AG04450 (cell line): ENCODE data around the gene ENKD1. TPM values are rescaled to one million over a fixed set of nuclear protein-coding genes. Genes with fewer than 3 reads are reported as not detected.

Experiments used
- CTCF ChIA-PET: fragments of 300-600, 350-600 bp; formaldehyde crosslinking; extraction: SDS; loops from one replicate; lab custom pipeline; 2022; ENCODE audit warnings: antibody characterized with exemption, inconsistent platforms; lab: Charles Lee
- POLR2A ChIA-PET: fragments of 350-600 bp; formaldehyde crosslinking; extraction: SDS; loops from one replicate; lab custom pipeline; 2021; ENCODE audit warnings: antibody characterized with exemption, inconsistent platforms; lab: Yijun Ruan, JAX
- DNase-seq: peaks from one replicate; pipeline ENCODE4 v3.0.0-alpha.2; 2011; ENCODE audit warnings: low read depth, low spot score
- H3K27ac ChIP-seq: one replicate; pipeline ENCODE4 v1.5.1; 2012; ENCODE audit warnings: low read depth, low read length, control low read depth
- H3K27me3 ChIP-seq: one replicate; pipeline ENCODE4 v1.6.0; 2012; ENCODE audit warnings: low read length; ENCODE audit not compliant: control insufficient read depth, insufficient read depth
- H3K4me3 ChIP-seq: 2 replicates; pipeline ENCODE4 v1.5.1; 2011; ENCODE audit warnings: mild to moderate bottlenecking, low read depth, low read length, control low read depth
- H3K9me3 ChIP-seq: 2 replicates; pipeline ENCODE4 v1.5.1; 2012; ENCODE audit warnings: low read length; ENCODE audit not compliant: control insufficient read depth, insufficient read depth
- CTCF ChIP-seq: IDR thresholded peaks from 2 replicates; pipeline ENCODE4 v1.5.1; 2011; ENCODE audit warnings: low read depth, low read length, control low read depth, inconsistent platforms
- polyA plus RNA-seq: library from polyadenylated mRNA; depleted of rRNA; stranded (reverse); fragments of >200 nt; gene quantifications from 2 replicates; pipeline ENCODE4 v1.2.3, GENCODE V29; 2011; rRNA removed

Gene ENKD1
- polyA plus RNA-seq, 1 experiment = 3.6 TPM

GRCh38 chr16:67628216-67628615 lies 38.3 kb downstream of the ENKD1 start:
- no peak overlapping the region for H3K27ac ChIP-seq
- no peaks in the 10 kb centered on the region for H3K9me3 ChIP-seq
- ChIA-PET CTCF (no interaction called here), POLR2A (no interaction called here)
- no peak for DNase-seq
- no peaks in the 10 kb centered on the region for H3K27me3 ChIP-seq
- no peak overlapping the region for H3K4me3 ChIP-seq
- no peak for TF ChIP-seq CTCF

GRCh38 chr16:67613808-67614207 lies 52.7 kb downstream of the ENKD1 start:
- no peak for DNase-seq
- TF ChIP-seq CTCF = no peak
- no peaks in the 10 kb centered on the region for H3K9me3 ChIP-seq
- POLR2A ChIA-PET = interaction anchor here (0.6 kb wide), 1 partner anchor 9 kb away, joined by 7 read pairs; no protein-coding TSS in a partner anchor
- CTCF ChIA-PET = no interaction called here
- no peak overlapping the region for H3K4me3 ChIP-seq
- no peak overlapping the region for H3K27ac ChIP-seq
- no peaks in the 10 kb centered on the region for H3K27me3 ChIP-seq

Other genes starting within 250 kb of the ENKD1 start
- gene HSD11B2, start 235.6 kb downstream of the ENKD1 start, polyA plus RNA-seq = 0.07 TPM in 1 of 2 replicates, not detected in the other
- gene ATP6V0D1, start 185.6 kb downstream of the ENKD1 start, polyA plus RNA-seq = 101 and 121 TPM in 2 replicates
- gene AGRP, start 183.2 kb downstream of the ENKD1 start, polyA plus RNA-seq = not detected in 2 replicates
- 9.9 and 11.5 TPM in 2 replicates for gene RIPOR1, start 137.9 kb downstream of the ENKD1 start, polyA plus RNA-seq
- gene CTCF, start 104.2 kb downstream of the ENKD1 start, polyA plus RNA-seq = 21.0 and 24.4 TPM in 2 replicates
- 0.09 and 0.11 TPM in 2 replicates for gene CARMIL2, start 21.6 kb downstream of the ENKD1 start, polyA plus RNA-seq
- 11.4 and 16.5 TPM in 2 replicates for gene ACD, start 6.5 kb downstream of the ENKD1 start, polyA plus RNA-seq
- gene PARD6A, start 5.8 kb downstream of the ENKD1 start, polyA plus RNA-seq = 0.42 and 0.53 TPM in 2 replicates
- gene C16orf86, start 64 bp upstream of the ENKD1 start, polyA plus RNA-seq = 0.55 and 0.56 TPM in 2 replicates
- gene GFOD2, start 52.6 kb upstream of the ENKD1 start, polyA plus RNA-seq = 11.1 and 11.8 TPM in 2 replicates
- gene RANBP10, start 139.8 kb upstream of the ENKD1 start, polyA plus RNA-seq = 11.3 and 11.7 TPM in 2 replicates
- gene TSNAXIP1, start 140.1 kb upstream of the ENKD1 start, polyA plus RNA-seq = 0.92 and 1.1 TPM in 2 replicates
- 22.3 and 22.8 TPM in 2 replicates for gene THAP11, start 175.6 kb upstream of the ENKD1 start, polyA plus RNA-seq
- gene NUTF2, start 180.2 kb upstream of the ENKD1 start, polyA plus RNA-seq = 151 and 190 TPM in 2 replicates
- gene CENPT, start 180.9 kb upstream of the ENKD1 start, polyA plus RNA-seq = 17.9 and 21.7 TPM in 2 replicates
- 18.7 and 31.6 TPM in 2 replicates for gene EDC4, start 206.3 kb upstream of the ENKD1 start, polyA plus RNA-seq
- 0.21 TPM in 1 of 2 replicates, not detected in the other for gene NRN1L, start 218.1 kb upstream of the ENKD1 start, polyA plus RNA-seq
- 18.2 and 26.6 TPM in 2 replicates for gene PSKH1, start 226.5 kb upstream of the ENKD1 start, polyA plus RNA-seq